EH (cell line): ENCODE measurements around the gene ATAD2B.
A peak's percentile ranks its signal among the peaks of the same experiment; 100 is the strongest.

Experiments
- DNase-seq: peaks from one replicate; pipeline ENCODE4 v3.0.0-alpha.2; 2015; ENCODE audit warnings: low read depth

Gene ATAD2B

DNA sequence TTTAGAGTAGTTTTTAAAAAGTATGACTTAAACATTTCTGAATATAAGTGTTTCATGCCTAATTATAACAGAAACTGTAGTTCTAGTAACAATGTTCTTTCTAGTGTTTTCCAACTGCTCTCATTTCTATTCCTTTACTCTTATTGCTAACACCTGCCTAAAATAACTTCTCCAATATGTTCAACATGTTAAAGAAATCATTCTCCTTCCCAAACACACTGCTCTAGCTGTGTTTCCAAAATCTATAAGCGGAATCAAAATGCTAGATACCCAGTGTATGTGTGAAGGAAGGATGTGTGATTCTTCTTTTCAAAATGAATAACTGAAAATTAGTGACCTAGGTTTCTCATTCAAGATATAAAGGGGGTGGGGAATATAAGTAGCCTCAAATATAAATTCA, 89.1 kb downstream of the ATAD2B start:
- no peak for DNase-seq

- DNase-seq, result no peak
Observed at GRCh38 chr2:23836971-23837565, 89.9 kb downstream of the ATAD2B start.

GRCh38 chr2:23836505-23836904, 90.4 kb downstream of the ATAD2B start:
- no peak for DNase-seq

- DNase-seq, result no peak
Observed at GRCh38 chr2:23835988-23836387, 90.9 kb downstream of the ATAD2B start.

DNA sequence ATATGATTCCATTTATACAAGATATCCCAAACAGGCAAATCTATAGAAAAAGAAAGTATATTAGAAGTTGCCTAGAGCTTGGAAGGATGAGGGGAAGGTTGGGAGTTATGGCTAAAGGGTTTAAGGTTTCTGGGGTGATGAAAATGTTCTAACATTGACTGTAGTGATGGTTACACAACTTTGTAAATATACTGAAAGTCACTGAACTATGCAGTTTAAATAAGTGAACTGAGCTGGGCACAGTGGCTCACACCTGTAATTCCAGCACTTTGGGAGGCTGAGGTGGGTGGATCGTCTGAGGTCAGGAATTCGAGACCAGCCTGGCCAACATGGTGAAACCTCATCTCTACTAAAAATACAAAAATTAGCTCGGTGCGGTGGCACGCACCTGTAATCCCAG, 91.5 kb downstream of the ATAD2B start:
- no peak for DNase-seq

- peak; percentile 12 for DNase-seq
Observed at GRCh38 chr2:23828986-23829385, 97.9 kb downstream of the ATAD2B start.

DNA sequence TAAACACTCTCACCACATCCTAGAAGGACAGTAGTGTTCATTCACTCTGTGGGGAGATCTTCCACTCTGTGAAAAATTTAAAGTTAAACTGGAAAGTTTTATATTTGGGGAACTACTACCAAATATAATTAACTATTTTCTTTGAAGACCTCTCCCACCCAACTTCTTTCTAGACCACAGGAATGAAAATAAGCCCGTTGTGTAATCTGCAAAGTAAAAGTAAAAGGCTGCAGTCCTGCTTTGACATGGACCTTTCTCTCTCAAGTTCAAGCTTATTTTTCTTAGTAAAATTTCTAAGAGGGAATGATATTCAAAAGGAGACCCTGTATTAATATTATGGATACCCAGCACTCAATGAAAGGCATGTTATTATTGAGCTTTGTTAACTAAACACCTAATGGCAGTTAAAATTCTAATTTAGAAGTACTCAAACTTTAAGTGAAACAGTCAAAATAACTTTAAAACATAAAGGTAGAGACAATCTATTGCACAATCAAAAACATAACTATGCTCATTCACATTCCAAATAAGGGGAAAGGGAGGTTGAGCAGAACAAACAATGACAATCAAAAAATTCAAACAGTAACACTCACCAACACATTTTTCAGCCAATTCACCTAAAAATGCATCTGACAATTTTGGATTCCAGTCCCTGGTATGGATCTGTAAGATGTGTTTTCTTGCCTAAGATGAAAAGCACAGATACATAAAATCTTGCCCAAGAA, 98.5 kb downstream of the ATAD2B start:
- peak; percentile 18 for DNase-seq

- DNase-seq, result no peak
Observed at GRCh38 chr2:23827287-23827686, 99.6 kb downstream of the ATAD2B start.

- DNase-seq, result no peak
Observed at GRCh38 chr2:23826771-23827170, 100.2 kb downstream of the ATAD2B start.

DNA sequence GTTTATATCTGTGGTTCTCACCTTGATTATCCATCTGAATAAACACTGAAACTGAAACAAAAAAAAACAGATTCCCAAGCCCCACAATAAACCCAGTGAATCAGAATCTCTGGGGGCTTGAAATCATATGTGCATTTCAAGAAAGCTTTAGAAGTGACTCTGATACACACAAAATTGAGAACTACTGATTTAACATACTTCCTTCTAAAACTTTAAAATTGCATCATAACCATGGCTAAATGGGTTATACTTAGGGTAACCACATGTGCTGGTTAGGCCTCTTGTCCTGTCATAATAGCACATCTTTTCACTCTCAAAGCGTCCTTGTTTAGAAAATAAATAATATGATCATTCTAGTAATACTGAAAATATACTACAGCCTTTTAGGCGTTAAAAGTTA, 100.9 kb downstream of the ATAD2B start:
- no peak for DNase-seq

GRCh38 chr2:23824777-23825212, 102.1 kb downstream of the ATAD2B start:
- peak; percentile 62 for DNase-seq

GRCh38 chr2:23823863-23824262, 103.1 kb downstream of the ATAD2B start:
- DNase-seq, result no peak

DNA sequence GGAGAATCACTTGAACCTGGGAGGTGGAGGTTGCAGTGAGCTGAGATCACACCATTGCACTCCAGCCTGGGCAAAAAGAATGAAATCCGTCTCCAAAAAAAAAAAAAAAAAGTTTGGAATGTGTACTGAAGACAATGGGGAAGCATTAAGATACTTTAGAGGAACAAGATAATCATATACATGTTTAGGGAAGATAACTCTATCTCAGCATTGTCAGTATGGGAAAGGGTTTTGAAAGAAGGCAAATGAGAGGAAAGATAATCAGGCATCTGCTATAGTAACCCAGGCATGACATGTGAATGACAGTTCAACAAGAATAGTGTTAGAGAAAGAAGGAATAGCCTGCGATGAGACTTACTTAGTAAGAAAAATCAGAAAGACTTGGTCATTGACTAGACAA, 112.0 kb downstream of the ATAD2B start:
- no peak for DNase-seq

GRCh38 chr2:23813438-23813837, 113.5 kb downstream of the ATAD2B start:
- no peak for DNase-seq

GRCh38 chr2:23809150-23809549, 117.8 kb downstream of the ATAD2B start:
- no peak for DNase-seq

DNA sequence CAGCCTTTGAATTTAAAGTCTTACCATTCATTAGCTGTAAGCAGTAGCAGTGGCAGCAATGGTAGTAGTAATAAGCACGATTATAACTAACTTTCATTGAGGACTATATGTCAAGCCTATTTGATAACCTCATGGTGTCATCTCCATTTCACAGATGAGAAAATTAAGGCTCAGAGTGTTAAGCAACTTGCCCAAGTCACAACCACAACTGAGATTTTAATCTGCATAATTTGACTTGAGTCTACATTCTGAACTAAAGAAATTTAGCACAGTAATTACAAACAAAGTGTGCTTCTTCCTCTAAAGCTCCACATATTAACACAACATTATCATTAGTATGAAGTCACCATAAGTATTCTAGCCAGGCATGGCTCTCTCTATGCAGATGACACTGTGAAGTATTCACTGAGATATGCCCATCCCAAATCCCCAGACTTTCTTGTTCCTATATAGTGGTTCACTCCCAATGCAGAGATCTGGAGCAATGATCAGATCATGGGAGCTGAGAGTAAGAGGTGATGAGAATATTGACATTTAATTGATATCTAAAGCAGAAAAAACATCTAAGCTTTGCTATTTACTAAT, 120.2 kb downstream of the ATAD2B start:
- DNase-seq, result no peak

- DNase-seq, result no peak
Observed at GRCh38 chr2:23806201-23806600, 120.7 kb downstream of the ATAD2B start.

DNA sequence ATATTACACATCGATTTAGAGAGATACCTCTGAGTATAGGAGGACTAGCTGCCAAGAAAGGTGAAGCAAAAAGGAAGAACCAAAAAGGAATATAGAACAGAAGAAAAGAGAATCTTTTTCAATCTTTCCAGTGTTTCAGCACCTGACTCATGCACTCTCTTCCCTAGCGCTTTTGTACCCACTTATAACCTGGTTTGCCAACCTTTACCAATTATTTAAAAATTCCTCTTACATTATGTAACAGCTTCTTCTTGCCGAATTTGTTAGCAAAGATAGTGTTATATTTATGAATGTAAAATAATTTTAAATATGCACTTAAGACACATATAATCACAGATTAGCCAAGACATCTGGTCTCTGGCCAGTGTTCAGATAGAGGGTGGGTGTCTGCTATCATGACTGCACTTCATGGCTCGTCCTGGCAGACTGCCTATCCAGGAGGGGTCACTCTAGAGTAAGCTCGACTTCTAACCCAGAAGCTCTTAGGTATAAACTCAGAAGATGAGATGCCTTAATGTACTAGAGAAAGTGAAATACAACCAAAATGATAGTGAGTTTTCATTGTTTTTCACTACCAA, 122.9 kb downstream of the ATAD2B start:
- DNase-seq, result peak; percentile 52

DNA sequence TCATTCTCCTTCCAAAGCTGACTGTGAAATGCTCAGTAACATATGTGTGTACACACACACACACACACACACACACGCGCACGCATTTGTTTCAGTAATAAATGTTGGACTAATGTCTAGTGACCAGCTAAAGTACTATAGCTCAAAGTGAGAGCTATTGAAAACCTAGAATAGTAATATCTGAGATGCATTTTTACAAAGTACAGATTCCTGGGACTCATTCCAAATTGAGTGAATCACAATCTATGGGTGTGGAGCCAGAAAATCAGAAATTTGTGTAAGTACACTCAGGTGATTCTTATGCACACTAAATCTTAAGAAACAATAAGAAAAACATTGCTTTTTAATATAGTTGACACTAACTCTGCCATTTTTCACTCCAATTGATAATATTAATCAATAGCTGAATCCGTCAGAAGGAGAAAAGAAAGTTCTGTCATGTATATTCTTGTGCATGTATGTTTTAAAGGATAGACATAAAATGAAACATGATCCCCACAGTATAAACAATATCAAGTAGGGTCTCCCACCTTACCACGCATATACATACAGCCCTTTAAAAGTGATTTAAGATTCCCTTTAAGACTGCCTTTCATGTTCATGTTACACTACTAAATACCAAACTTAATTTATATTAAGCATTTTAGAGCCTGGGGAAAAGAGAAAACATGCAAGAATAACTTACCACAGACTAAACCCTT, 123.5 kb downstream of the ATAD2B start:
- DNase-seq, result peak; percentile 67

DNA sequence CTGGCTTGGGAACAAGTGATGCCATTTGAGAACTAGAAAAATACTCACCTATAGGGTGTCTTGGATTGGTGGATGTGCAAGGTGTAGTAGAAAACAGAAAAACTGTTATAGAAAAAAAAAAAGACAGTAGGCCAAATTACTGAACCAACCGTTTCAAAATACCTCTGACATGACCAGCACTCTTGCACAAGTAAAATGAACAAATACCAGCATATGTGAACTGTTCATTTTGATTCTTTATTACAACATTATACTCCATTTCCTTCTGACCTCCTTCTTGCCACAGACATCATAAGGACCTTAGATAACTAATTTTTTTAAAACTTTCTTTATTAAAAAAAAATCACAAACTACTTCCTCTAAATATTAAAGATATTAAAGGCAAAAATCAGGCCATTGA, 125.5 kb downstream of the ATAD2B start:
- peak; percentile 59 for DNase-seq

GRCh38 chr2:23794234-23794633, 132.7 kb downstream of the ATAD2B start:
- DNase-seq, result no peak

- no peak for DNase-seq
Observed at GRCh38 chr2:23793476-23793875, 133.4 kb downstream of the ATAD2B start.

DNA sequence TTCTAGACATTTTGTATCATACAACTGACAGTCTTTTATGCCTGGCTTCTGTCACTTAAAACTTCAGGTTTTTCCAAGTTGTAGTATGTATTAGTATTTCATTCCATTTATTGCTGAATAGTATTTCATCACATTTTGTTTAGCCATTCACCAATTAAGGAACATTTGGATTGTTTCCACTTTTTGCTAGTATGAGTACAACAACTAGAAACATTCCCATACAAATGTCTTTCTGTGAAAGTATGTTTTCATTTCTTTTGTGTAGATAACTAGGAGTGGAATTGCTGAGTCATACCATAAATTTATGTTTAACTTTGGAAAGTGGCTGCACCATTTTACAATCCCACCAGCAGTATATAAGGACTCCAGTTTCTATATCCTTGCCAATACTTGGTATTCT, 135.9 kb downstream of the ATAD2B start:
- DNase-seq, result peak; percentile 91
